GM18499 (cell line): Measurements from ENCODE around the gene ENAM.

Source experiments
- ATAC-seq: cut with Tn5 transposase; IDR thresholded peaks from one replicate; pipeline ENCODE4 v1.9.1; 2021; ENCODE audit warnings: moderate number of reproducible peaks; ENCODE audit not compliant: insufficient read depth, unreplicated experiment

The ENAM gene

GRCh38 chr4:70628444-70628843, at the start of gene ENAM:
Gene ENAM (plus strand): TSS chr4:70628744. CDS start chr4:70629501, 757 bp downstream.
- ATAC-seq: no peak

GRCh38 chr4:70581980-70582379, 46.6 kb upstream of the ENAM start:
- ATAC-seq: no peak

GRCh38 chr4:70583952-70584834, 44.4 kb upstream of the ENAM start:
- ATAC-seq: no peak

GRCh38 chr4:70586841-70587240, 41.7 kb upstream of the ENAM start:
- no peak for ATAC-seq

- peak; percentile 96 for ATAC-seq
These were observed 38.8 kb upstream of the ENAM start for GRCh38 chr4:70589785-70590184.

GRCh38 chr4:70591955-70592582, 36.5 kb upstream of the ENAM start, which contains the start of gene AMBN:
Gene AMBN (plus strand): TSS chr4:70592256. CDS start chr4:70592359, 103 bp downstream.
- ATAC-seq: no peak

- ATAC-seq: no peak
These were observed 34.3 kb upstream of the ENAM start for GRCh38 chr4:70594196-70594595.

GRCh38 chr4:70600305-70600704, 28.2 kb upstream of the ENAM start:
- no peak for ATAC-seq

GRCh38 chr4:70600977-70601376, 27.6 kb upstream of the ENAM start:
- ATAC-seq: no peak

- ATAC-seq: peak; percentile 98
These were observed 27.0 kb upstream of the ENAM start for GRCh38 chr4:70601422-70602039.

- ATAC-seq: no peak
These were observed 24.7 kb upstream of the ENAM start for GRCh38 chr4:70603856-70604255.

GRCh38 chr4:70606459-70606858, 22.1 kb upstream of the ENAM start:
- ATAC-seq: no peak

- no peak for ATAC-seq
These were observed 21.1 kb upstream of the ENAM start for GRCh38 chr4:70607334-70607853.

- ATAC-seq: no peak
These were observed 20.2 kb upstream of the ENAM start for GRCh38 chr4:70608324-70608723.

- peak; percentile 53 for ATAC-seq
These were observed 15.0 kb upstream of the ENAM start for GRCh38 chr4:70613306-70614183.

GRCh38 chr4:70614184-70614555, 14.4 kb upstream of the ENAM start:
- ATAC-seq: no peak

- no peak for ATAC-seq
These were observed 9.3 kb upstream of the ENAM start for GRCh38 chr4:70619288-70619687.

GRCh38 chr4:70619778-70620177, 8.8 kb upstream of the ENAM start:
- no peak for ATAC-seq

- ATAC-seq: no peak
These were observed 5.2 kb upstream of the ENAM start for GRCh38 chr4:70623323-70623722.

- no peak for ATAC-seq
These were observed 4.2 kb upstream of the ENAM start for GRCh38 chr4:70624226-70624793.
